Heart left ventricle (tissue), 13 donors: ENCODE results near the gene FCRL3.

Experiments used
- CTCF ChIP-seq, 12 donors: fragments of 200-600 bp; sonication (generic) in 4 of 12; IDR thresholded peaks; one replicate each; pipeline versions ENCODE4 v1.5.0 to v1.8.0; 2018 to 2022; ENCODE audit warnings: antibody characterized with exemption in 12 of 12, mild to moderate bottlenecking in 5 of 12
- POLR2A ChIP-seq, 2 donors: fragments of 450-650 bp; IDR thresholded peaks; one replicate each; pipeline ENCODE4 v1.6.1; 2017; ENCODE audit warnings: antibody characterized with exemption in 2 of 2, mild to moderate bottlenecking in 2 of 2, moderate library complexity in 2 of 2
- donor health status: ischemic (EF 13 %, LVEDD 7.1; RV severe dilation, severe dysfunction).
- donor health status: DM: no; HTN: yes; CAD: no.
- donor health status: DM: no; HTN: no; CAD: no.
- donor health status: ischemic (EF 25% LVEDD 6.9; RV normal size, moderate dysfunction).
- donor health status: ischemic (EF 25% LVEDD 5.7; RV mildly dilated, moderate dysfunction).
- donor health status: ischemic (EF 35%, LVEDD 5.7; RV mildly dilated, moderate dysfunction).
- donor health status: nonischemic (EF 11% LVEDD 7.7; RV severe dilation, severe dysfunction).
- donor health status: DM: yes; HTN: yes; CAD: no.
- donor health status: PGD.
- donor health status: ischemic (EF 29% LVEDD 5.4; RV normal size, mild dysfunction).
- donor health status: nonischemic (EF 23%, LVEDD 6.1; RV moderate dilation, normal function).

DNA sequence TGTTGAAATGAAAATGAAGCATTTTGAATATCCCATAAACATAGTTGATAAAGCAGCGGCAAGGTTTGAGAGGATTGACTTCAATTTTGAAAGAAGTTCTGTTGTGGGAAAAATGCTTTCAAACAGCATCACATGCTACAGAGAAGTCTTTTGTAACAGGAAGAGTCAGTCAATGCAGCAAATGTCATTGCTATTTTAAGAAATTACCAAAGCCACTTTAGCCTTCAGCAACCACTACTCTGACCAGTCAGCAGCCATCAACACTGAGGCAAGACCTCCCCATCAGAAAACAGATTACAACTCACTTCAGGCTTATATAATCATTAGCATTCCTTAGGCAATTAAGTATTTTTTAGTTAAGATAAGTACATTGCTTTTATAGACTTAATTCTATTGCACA lies 33.8 kb upstream of the FCRL3 start:
- no peak for TF ChIP-seq CTCF (IDR thresholded peaks at IDR 0.05)
- no peak for TF ChIP-seq POLR2A (IDR thresholded peaks at IDR 0.05)
